A673 (cell line): ENCODE measurements around the gene MYCBPAP.

Source experiments
- CTCF ChIP-seq: fragments of 300-800, 200-600 bp; sonication (generic); conservative IDR thresholded peaks from 2 replicates; pipeline ENCODE4 v1.5.1; 2017; ENCODE audit warnings: low read depth, mild to moderate bottlenecking, antibody characterized with exemption, low read length, moderate library complexity, mixed read lengths
- EZH2 ChIP-seq: fragments of 200-600 bp; sonication (generic); IDR thresholded peaks from 2 replicates; pipeline ENCODE4 v1.6.1; 2017; ENCODE audit warnings: borderline replicate concordance, low read depth, mild to moderate bottlenecking, mixed read lengths, antibody characterized with exemption, low read length; ENCODE audit not compliant: poor library complexity, severe bottlenecking

DNA sequence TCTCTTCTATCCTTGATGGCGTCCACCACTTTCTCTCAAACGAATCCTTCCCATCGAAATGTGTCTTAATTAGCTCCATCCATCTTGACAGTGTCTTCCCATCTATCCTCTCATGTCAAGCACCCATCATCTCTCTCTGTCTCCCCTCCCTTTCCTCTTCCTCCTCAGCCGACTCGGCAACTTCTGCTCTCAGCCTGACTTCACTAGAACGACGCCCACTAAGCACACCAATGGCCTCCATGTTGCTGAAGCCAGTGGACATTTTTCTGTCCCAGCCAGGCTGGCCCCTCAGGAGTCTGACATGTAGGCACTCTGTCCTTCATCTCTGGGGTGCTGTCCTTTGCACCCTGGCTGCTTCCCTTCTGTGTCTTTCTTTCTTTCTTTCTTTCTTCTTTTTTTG is 36.3 kb downstream of the MYCBPAP start:
- no peak for TF ChIP-seq CTCF
- no peak for TF ChIP-seq EZH2
